HG02610 (cell line): ENCODE results near the gene COLEC11.

Experiments
- ATAC-seq: cut with Tn5 transposase; IDR thresholded peaks from one replicate; pipeline ENCODE4 v1.9.1; 2021; ENCODE audit warnings: mild to moderate bottlenecking, moderate library complexity; ENCODE audit not compliant: unreplicated experiment

The COLEC11 gene

DNA sequence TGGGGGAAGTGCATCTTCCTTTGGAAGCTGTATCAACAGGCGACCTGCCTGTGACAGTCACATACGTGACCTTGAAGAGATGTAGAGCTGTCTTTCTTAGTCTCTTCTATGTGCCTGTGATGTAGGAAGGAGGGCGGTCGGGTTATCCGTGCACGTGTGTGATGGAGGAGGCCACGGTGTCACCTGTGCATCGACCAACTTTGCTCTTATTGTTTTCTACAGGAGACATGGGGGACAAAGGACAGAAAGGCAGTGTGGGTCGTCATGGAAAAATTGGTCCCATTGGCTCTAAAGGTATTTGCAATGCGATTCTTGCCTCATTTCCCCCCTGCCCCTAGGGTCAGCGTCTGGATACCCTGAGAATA is 42.4 kb downstream of the COLEC11 start:
- ATAC-seq, result no peak

DNA sequence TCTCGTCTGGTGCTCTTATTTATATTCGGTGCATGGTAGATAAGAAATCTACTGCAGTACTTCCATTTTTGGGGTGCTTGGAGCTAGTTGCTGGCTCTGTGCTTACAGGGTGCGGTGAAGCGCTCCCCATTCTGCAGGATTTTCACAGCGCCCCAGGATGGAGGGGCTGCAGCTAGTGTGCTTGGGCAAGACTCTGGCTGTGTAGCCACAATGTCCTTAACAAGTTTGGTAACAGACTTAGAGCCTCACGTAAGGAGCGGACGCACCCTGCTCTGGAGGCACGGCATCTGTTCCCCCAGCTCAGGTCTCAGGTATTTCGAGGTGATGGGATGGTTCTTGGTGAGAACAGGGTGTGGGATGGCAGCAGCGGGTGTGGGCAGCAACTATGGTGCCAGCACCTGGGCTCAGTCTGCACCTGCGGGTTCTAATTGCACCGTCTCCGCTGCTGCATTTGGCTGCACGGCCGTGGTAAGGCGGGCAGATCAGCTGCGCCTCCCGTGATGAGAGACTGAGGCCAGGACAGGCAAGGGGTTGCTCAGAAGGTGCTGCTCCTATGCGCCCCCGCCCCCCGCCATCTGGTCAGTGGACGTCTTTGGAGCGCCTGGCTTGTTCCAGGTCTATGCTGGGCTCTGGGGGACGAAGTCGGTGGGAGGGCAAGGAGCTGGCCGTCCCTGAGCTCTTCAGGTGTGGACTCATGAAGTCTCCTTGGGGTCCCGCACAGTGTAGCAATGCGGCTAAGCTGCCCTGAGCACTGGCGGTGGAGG is 43.0 kb downstream of the COLEC11 start:
- ATAC-seq, result no peak

- ATAC-seq, result no peak
Observed at GRCh38 chr2:3638456-3638810, 43.5 kb downstream of the COLEC11 start.

DNA sequence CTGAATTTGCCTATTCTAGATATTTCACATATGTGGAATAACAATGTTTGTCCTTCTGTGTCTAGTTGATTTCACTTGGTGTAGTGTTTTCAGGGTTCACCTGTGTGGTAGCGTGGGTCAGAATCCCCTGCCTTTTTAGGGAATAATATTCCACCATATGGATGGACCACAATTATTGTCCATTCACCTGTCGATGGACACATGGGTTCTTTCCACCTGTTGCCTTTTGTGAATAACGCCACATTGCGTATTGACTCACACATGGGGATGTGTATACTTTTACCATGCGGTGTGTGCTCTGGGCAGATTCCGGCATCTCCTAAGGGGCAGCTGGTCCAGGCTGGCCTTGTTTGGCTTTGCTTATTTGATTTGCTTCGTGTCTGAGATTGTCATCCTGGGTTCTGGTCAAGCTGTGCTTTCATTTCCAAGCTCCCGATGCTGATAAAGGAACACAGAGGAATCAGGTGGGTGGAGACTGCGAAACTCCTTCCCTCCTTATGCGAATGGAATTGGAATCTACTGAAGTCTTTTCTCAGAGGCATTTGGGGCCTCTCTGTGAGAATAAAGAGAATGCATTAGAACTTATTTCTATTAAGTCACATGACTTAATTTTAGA is 44.2 kb downstream of the COLEC11 start:
- ATAC-seq, result no peak

DNA sequence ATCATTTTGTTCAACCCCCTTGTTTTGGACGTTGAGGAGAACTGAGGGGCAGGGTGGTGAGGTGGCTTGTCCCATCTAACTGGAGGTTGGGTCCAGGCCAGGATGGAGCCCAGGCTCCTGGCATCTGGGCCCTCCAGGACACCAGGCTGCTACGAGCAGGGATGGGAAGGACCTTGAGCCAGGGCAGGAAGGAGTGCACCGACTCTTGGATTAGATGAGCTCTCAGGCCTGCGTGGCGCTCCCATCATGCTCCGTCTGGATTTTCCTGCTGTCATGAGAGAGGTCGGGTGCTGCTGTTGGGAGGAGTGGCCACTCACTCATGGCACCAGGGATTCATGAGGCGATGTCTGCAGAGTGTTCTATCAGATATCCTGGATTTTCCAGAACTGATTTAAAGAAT is 44.7 kb downstream of the COLEC11 start:
- no peak for ATAC-seq

GRCh38 chr2:3641181-3641580 is 46.3 kb downstream of the COLEC11 start:
- ATAC-seq, result no peak

GRCh38 chr2:3641841-3642421 is 47.0 kb downstream of the COLEC11 start:
- no peak for ATAC-seq

- no peak for ATAC-seq
Observed at GRCh38 chr2:3642521-3643215, 47.8 kb downstream of the COLEC11 start.

- no peak for ATAC-seq
Observed at GRCh38 chr2:3643371-3644245, 48.7 kb downstream of the COLEC11 start.

- ATAC-seq, result no peak
Observed at GRCh38 chr2:3644246-3644525, 49.3 kb downstream of the COLEC11 start.

GRCh38 chr2:3644891-3645605 is 50.1 kb downstream of the COLEC11 start:
- ATAC-seq, result no peak

- ATAC-seq, result no peak
Observed at GRCh38 chr2:3645745-3646389, 51.0 kb downstream of the COLEC11 start.

GRCh38 chr2:3646446-3646845 is 51.5 kb downstream of the COLEC11 start:
- no peak for ATAC-seq

GRCh38 chr2:3647246-3647645 is 52.3 kb downstream of the COLEC11 start:
- no peak for ATAC-seq

DNA sequence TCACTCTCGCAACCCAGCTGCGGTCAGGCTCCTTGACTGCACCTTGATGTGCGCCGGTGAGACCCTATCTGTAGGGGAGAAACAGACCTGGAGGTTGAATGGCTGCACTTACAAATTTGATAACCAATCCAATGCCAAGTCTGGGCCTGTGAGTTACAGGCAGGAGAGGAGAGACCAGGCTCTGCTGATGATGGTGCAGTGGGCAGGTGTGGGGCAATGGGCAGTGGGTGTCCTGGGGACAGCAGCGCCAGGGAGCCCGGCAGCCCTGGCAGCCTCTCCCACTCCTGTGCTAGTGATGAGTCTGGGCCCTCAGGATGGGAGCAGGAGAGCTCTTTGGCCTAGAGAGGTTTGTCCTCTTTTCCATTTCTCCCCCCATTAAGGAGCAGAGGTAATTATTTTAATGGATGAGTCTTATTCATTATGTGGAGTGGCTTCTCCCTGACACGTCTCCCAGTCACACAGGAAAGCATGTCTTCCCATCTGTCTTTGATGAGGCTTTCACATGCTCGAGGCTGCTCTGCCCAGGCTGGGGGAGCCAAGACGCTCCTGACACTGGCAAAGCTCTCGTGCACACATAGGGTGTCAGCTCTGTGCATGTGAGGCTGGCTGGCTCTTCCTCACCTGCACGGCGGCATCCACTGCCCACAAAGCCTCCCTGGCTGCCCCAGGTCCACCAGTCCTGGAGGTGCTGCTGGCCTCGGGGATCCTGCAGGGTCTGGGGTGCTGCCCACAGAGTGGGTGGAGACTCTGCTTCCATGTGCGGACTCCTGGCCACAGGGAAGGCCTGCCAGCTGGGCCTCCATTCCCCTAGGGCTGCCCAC is 53.1 kb downstream of the COLEC11 start:
- no peak for ATAC-seq

DNA sequence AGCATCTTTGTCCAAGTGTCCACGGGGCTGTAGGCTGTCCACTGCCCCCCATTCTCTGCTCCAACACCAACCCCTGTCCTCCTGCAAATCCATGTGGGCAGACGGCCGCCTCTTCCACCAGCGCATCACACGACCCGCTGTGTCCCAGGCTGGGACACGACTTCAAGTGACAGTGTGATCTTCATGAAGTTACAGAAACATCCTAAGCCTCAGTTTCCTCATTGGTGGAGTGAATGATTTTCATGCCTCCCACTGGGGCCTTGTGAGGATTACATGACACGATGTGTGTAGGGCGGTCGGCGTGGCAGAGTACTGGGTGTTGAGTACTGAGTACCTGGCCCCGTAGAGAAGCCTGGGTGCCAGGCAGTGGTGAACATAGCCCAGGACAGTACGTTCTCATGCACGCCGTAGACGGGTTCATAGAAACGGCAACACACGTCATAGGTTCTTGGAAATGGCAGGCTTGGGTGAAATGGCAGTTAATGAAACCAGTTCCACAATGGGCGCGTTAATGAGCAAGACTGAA is 53.8 kb downstream of the COLEC11 start:
- ATAC-seq, result no peak

DNA sequence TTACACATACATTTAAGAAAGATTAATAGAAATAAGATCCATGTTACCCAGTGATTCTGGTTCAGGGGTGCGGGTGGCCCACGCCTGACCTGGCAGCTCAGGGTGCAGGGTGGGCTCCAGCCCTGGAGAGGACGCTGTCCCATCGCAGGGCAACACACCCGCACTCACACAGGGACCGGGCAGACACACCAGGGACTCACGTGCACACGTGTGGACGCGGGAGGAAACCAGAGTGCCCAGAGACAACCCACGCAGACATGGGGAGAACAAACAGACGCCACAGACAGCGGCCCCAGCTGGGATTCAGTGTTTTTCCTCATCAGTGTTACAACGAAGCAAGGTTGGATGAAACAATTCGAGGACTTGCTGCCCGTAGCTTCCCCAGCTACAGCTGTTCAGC is 54.7 kb downstream of the COLEC11 start:
- ATAC-seq, result no peak

DNA sequence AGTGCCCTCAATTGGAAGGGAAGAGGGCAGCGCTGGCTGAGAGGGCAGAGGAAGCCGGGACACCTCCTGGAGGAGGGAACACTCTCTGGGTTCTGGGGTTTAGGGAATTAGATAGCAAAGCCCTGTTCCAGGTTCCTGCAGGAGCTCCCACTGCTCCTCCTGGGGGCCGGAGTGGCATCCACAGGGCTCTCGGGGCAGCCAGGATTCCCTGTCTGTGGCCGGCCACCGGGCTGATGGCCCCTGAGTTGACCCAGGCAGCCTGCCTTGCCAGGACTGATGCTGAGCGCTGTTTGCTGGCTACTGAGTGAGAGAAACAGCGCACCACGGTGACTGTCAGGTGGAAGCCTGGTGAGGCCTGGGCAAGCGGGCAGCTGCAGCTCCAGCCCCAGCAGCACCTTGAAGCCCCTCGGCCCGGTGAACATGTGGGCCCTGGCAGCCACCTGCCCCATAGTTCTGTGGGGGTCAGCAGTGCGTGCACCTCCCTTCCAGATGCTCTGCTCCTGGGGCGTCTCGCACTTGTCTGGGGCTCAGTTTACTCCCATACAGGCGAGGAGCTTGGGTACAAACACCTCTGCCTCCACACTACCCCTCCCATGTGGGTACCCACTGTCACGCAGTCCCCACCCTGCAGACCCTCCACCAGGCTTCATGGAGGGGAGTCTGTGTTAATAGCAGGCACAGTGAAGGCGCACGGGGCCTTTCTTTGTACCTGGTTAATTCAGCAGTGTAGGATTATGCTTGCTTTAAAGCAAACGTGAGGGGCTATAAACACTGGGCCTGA is 55.4 kb downstream of the COLEC11 start:
- ATAC-seq, result no peak
